Measurements from ENCODE around the gene PHLDB1.

The PHLDB1 gene

DNA sequence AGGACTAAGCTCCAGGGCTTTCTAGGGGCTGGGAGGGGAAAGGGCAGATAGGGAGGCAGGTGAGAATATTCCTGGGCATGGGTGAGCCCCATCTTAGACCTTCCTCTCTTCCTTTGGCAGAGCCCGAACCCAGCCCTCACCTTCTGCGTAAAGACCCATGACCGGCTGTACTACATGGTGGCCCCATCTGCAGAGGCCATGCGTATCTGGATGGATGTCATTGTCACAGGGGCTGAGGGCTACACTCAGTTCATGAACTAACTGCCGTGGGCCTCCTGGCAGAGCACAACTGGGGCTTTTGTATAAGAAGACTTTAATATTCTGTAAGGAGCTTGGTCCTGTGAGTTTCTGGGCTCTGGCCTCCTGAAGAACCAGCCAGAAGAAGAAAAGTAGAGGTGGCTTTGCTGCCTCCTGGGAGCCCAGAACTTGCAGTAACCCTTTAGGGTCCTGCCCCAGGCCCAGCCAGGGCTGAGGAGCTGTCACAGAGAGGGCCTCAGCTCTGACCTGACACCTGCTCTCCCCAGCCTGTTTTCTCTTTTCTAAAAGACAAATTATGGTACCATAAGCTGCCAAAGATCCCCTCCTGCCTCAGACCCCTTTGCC lies 49.2 kb downstream of the PHLDB1 start:
- H3K9me3 ChIP-seq (ENCODE audit: control insufficient read depth, low read length) = no peaks in the 10 kb centered on the region
- DNase-seq = no peak
- H2BK12ac ChIP-seq (ENCODE audit: low read length in 2 of 2) = no peak overlapping the region
- no peak overlapping the region for H3K4me2 ChIP-seq (ENCODE audit: low read length, poor library complexity, severe bottlenecking)
- no peak overlapping the region for H3K4ac ChIP-seq (ENCODE audit: low read depth in 1 of 2, low read length in 2 of 2)
- H3K4me1 ChIP-seq (ENCODE audit: control insufficient read depth, insufficient read depth, low read depth, low read length) = peaks cover 33% of the 10 kb centered on the region
- no peak overlapping the region for H4K91ac ChIP-seq (ENCODE audit: low read length)
- H3K36me3 ChIP-seq (ENCODE audit: control insufficient read depth in 1 of 2, insufficient read depth in 2 of 2, low read depth in 1 of 2, low read length in 2 of 2) = peaks cover 65 to 78% of the 10 kb centered on the region in 2 experiments
- H2BK5ac ChIP-seq (ENCODE audit: low read depth, low read length, poor library complexity, severe bottlenecking) = no peak overlapping the region
- no peak overlapping the region for H3K27ac ChIP-seq (ENCODE audit: low read length, poor library complexity, severe bottlenecking)
- no peak overlapping the region for H3K23ac ChIP-seq (ENCODE audit: low read length in 2 of 2)
- no peak overlapping the region for H3K4me3 ChIP-seq (ENCODE audit: insufficient read depth in 1 of 2, low read depth in 1 of 2, low read length in 2 of 2)
- WGBS = over 99% methylated on average over 5 of the region's 5 CpGs
- H3K14ac ChIP-seq (ENCODE audit: low read length in 2 of 2) = no peak overlapping the region
- no peak overlapping the region for H4K8ac ChIP-seq (ENCODE audit: low read length)
- no peak overlapping the region for H3K18ac ChIP-seq (ENCODE audit: low read depth in 1 of 2, low read length in 2 of 2)
- peaks cover 22% of the 10 kb centered on the region for H3K79me1 ChIP-seq (replicated peaks; ENCODE audit: low read length, poor library complexity, severe bottlenecking)
- no peak overlapping the region for H2AK5ac ChIP-seq (ENCODE audit: low read length, severe bottlenecking)
- H2BK120ac ChIP-seq (ENCODE audit: low read depth, low read length) = no peak overlapping the region
- no peak overlapping the region for H2BK15ac ChIP-seq (ENCODE audit: low read depth, poor library complexity, severe bottlenecking)
- H2AFZ ChIP-seq (ENCODE audit: low read depth, low read length) = no peak overlapping the region
- H3K27me3 ChIP-seq (ENCODE audit: control insufficient read depth in 1 of 2, insufficient read depth in 1 of 2, low read length in 2 of 2) = no peaks in the 10 kb centered on the region
- H3K9ac ChIP-seq (ENCODE audit: low read length) = no peak overlapping the region

DNA sequence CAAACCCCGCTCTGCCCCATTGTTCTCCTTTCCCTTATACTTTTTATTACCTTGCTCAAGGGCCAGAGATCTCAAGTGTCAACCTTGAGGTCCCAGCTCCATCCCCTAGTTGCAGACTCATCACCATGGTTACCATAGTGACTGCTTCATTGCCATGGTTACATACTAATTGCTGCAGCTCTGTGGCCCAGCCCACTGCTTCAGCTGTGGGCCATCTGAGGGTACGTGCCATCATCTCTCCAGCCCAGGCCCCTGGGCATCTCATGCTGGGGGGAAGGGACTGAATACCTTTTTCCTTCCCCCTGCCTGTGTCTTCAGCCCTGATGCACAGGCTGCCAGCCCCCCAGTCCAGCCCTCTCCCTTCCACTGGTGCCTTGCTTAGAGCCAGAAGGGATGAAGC lies 49.8 kb downstream of the PHLDB1 start:
- Histone ChIP-seq H2AK5ac (ENCODE audit: low read length, severe bottlenecking) (no peak overlapping the region), H3K18ac (ENCODE audit: low read depth in 1 of 2, low read length in 2 of 2) (no peak overlapping the region), H3K27ac (ENCODE audit: low read length, poor library complexity, severe bottlenecking) (no peak overlapping the region), H4K8ac (ENCODE audit: low read length) (no peak overlapping the region), H2BK15ac (ENCODE audit: low read depth, poor library complexity, severe bottlenecking) (no peak overlapping the region), H3K23ac (ENCODE audit: low read length in 2 of 2) (no peak overlapping the region), H3K79me1 (replicated peaks; ENCODE audit: low read length, poor library complexity, severe bottlenecking) (peaks cover 18% of the 10 kb centered on the region), H3K4me1 (ENCODE audit: control insufficient read depth, insufficient read depth, low read depth, low read length) (peaks cover 34% of the 10 kb centered on the region), H2BK120ac (ENCODE audit: low read depth, low read length) (no peak overlapping the region), H3K9ac (ENCODE audit: low read length) (no peak overlapping the region), H2BK12ac (ENCODE audit: low read length in 2 of 2) (no peak overlapping the region), H2AFZ (ENCODE audit: low read depth, low read length) (no peak overlapping the region), H3K4ac (ENCODE audit: low read depth in 1 of 2, low read length in 2 of 2) (no peak overlapping the region), H3K27me3 (ENCODE audit: control insufficient read depth in 1 of 2, insufficient read depth in 1 of 2, low read length in 2 of 2) (no peaks in the 10 kb centered on the region), H2BK5ac (ENCODE audit: low read depth, low read length, poor library complexity, severe bottlenecking) (no peak overlapping the region), H3K36me3 (ENCODE audit: control insufficient read depth in 1 of 2, insufficient read depth in 2 of 2, low read depth in 1 of 2, low read length in 2 of 2) (peaks cover 60 to 73% of the 10 kb centered on the region in 2 experiments), H3K14ac (ENCODE audit: low read length in 2 of 2) (no peak overlapping the region), H4K91ac (ENCODE audit: low read length) (no peak overlapping the region), H3K4me3 (ENCODE audit: insufficient read depth in 1 of 2, low read depth in 1 of 2, low read length in 2 of 2) (no peak overlapping the region), H3K4me2 (ENCODE audit: low read length, poor library complexity, severe bottlenecking) (no peak overlapping the region), H3K9me3 (ENCODE audit: control insufficient read depth, low read length) (no peaks in the 10 kb centered on the region)
- 91% methylated on average over 2 of the region's 2 CpGs for WGBS
- DNase-seq = no peak

DNA sequence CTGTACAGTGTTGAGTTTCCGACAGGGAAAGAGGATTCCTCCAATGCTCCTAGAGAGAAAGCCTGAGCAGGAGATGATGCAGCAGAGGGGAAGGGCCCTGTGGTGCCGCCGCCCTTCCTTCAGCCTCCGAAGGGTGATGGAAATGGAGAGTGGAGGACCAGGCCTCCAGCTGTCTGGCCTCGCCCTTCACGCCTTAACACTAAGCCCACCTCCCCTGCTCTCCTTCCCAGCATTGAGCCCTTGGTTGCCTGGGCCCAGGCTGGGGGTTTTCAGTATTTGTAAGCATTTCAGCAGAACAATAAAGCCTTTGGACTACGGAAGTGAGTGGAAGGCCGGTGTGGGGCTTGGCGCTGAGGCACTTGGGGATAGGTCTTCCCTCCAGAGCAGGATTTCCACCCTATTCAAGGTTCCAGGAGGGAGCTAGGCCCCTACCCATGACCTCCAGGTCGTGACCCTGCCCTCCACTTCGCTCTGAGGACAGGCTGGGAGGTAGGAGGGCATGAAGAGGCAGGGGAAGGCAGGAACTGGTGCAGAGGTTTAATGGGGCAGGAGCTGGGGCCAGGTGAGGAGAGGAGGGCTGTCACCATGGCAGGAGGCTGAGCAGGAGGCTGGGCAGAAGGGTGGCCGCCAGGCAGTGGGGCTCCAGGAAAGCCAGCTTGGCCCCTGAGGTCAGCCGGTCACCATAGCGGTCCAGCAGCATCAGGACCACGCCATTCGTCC lies 50.5 kb downstream of the PHLDB1 start:
- 83% methylated on average over 14 of the region's 16 CpGs for WGBS
- Histone ChIP-seq H3K79me1 (replicated peaks; ENCODE audit: low read length, poor library complexity, severe bottlenecking) (peaks cover 15% of the 10 kb centered on the region), H3K4me3 (ENCODE audit: insufficient read depth in 1 of 2, low read depth in 1 of 2, low read length in 2 of 2) (no peak overlapping the region), H2BK12ac (ENCODE audit: low read length in 2 of 2) (no peak overlapping the region), H3K23ac (ENCODE audit: low read length in 2 of 2) (no peak overlapping the region), H2BK120ac (ENCODE audit: low read depth, low read length) (no peak overlapping the region), H2AK5ac (ENCODE audit: low read length, severe bottlenecking) (no peak overlapping the region), H3K27me3 (ENCODE audit: control insufficient read depth in 1 of 2, insufficient read depth in 1 of 2, low read length in 2 of 2) (no peaks in the 10 kb centered on the region), H4K8ac (ENCODE audit: low read length) (peak overlapping the region; percentile 27), H2AFZ (ENCODE audit: low read depth, low read length) (no peak overlapping the region), H3K4me2 (ENCODE audit: low read length, poor library complexity, severe bottlenecking) (no peak overlapping the region), H3K36me3 (ENCODE audit: control insufficient read depth in 1 of 2, insufficient read depth in 2 of 2, low read depth in 1 of 2, low read length in 2 of 2) (peaks cover 53 to 68% of the 10 kb centered on the region in 2 experiments), H3K4ac (ENCODE audit: low read depth in 1 of 2, low read length in 2 of 2) (no peak overlapping the region), H3K4me1 (ENCODE audit: control insufficient read depth, insufficient read depth, low read depth, low read length) (peaks cover 36% of the 10 kb centered on the region), H2BK5ac (ENCODE audit: low read depth, low read length, poor library complexity, severe bottlenecking) (no peak overlapping the region), H3K14ac (ENCODE audit: low read length in 2 of 2) (peak overlapping the region in 1 of 2 experiments; percentile 68), H3K9me3 (ENCODE audit: control insufficient read depth, low read length) (no peaks in the 10 kb centered on the region), H3K9ac (ENCODE audit: low read length) (no peak overlapping the region), H3K18ac (ENCODE audit: low read depth in 1 of 2, low read length in 2 of 2) (no peak overlapping the region), H3K27ac (ENCODE audit: low read length, poor library complexity, severe bottlenecking) (peak overlapping the region; percentile 38), H2BK15ac (ENCODE audit: low read depth, poor library complexity, severe bottlenecking) (no peak overlapping the region), H4K91ac (ENCODE audit: low read length) (no peak overlapping the region)
- DNase-seq = no peak

DNA sequence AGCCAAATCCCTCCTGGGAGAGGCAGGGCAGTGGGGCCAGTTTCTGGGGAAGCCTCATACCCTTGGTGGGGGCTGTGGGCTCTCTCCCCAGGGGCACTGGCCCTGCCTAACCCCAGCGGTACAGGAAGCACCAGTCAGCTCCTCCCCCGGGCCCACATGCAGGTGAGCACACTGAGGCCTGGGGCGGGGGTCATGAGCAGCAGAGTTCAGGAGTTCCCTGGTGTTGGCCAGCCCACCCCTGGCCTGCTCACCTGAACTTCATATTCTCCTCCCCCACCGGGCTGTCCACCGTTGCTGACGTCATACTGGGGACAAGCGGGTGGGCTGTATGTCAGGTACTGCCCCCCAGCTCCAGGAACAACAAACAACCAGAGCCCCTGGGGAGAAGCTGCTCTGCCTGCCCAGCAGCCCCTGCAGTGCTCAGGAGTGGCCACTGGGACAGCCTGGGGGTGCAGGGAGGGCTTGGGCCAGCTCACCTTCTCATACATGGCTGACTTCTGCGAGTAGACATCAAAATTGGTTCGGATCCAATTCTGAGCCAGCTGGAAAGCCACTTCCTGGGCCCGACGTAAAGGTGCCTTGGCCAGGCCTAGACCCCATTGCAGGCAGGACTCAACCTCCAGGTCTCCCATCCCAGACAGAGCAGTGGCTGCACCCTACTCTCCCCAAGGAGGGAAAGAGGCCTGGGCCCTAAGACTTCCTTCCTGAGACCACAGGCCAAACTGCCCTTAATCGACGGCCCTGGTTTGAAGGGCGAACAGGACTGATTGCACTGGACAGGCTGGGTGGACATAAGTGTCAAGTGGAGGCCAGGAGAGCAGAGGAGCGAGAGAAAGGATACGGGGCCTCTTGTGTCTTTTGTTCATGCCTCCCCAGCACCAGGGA lies 51.3 kb downstream of the PHLDB1 start:
- Histone ChIP-seq H3K4me1 (ENCODE audit: control insufficient read depth, insufficient read depth, low read depth, low read length) (peaks cover 36% of the 10 kb centered on the region), H3K18ac (ENCODE audit: low read depth in 1 of 2, low read length in 2 of 2) (peak overlapping the region in 1 of 2 experiments; percentile 5), H3K27ac (ENCODE audit: low read length, poor library complexity, severe bottlenecking) (peak overlapping the region; percentile 38), H3K9ac (ENCODE audit: low read length) (peak overlapping the region; percentile 5), H3K36me3 (ENCODE audit: control insufficient read depth in 1 of 2, insufficient read depth in 2 of 2, low read depth in 1 of 2, low read length in 2 of 2) (peaks cover 45 to 63% of the 10 kb centered on the region in 2 experiments), H3K4ac (ENCODE audit: low read depth in 1 of 2, low read length in 2 of 2) (no peak overlapping the region), H2AFZ (ENCODE audit: low read depth, low read length) (no peak overlapping the region), H3K4me2 (ENCODE audit: low read length, poor library complexity, severe bottlenecking) (no peak overlapping the region), H2AK5ac (ENCODE audit: low read length, severe bottlenecking) (no peak overlapping the region), H3K79me1 (replicated peaks; ENCODE audit: low read length, poor library complexity, severe bottlenecking) (peaks cover 13% of the 10 kb centered on the region), H3K4me3 (ENCODE audit: insufficient read depth in 1 of 2, low read depth in 1 of 2, low read length in 2 of 2) (no peak overlapping the region), H3K23ac (ENCODE audit: low read length in 2 of 2) (no peak overlapping the region), H3K27me3 (ENCODE audit: control insufficient read depth in 1 of 2, insufficient read depth in 1 of 2, low read length in 2 of 2) (no peaks in the 10 kb centered on the region), H2BK120ac (ENCODE audit: low read depth, low read length) (no peak overlapping the region), H4K8ac (ENCODE audit: low read length) (peak overlapping the region; percentile 33), H2BK12ac (ENCODE audit: low read length in 2 of 2) (peak overlapping the region in 1 of 2 experiments; percentile 49), H3K14ac (ENCODE audit: low read length in 2 of 2) (no peak overlapping the region), H3K9me3 (ENCODE audit: control insufficient read depth, low read length) (no peaks in the 10 kb centered on the region), H2BK15ac (ENCODE audit: low read depth, poor library complexity, severe bottlenecking) (no peak overlapping the region), H2BK5ac (ENCODE audit: low read depth, low read length, poor library complexity, severe bottlenecking) (no peak overlapping the region), H4K91ac (ENCODE audit: low read length) (no peak overlapping the region)
- peak; percentile 37 for DNase-seq
- 67% methylated on average over 16 of the region's 16 CpGs for WGBS

Measured in mesenchymal stem cell (in vitro differentiated cells and primary cell).